Right ventricle myocardium superior (tissue), 1 donor: ENCODE results near the gene GPR162. TPM values are rescaled to one million over a fixed set of nuclear protein-coding genes. Genes with fewer than 3 reads are reported as not detected.

Source experiments
- ATAC-seq: fragments of 200-7000 bp; cut with Tn5 transposase; one replicate; pipeline ENCODE4 v1.9.1; 2020; ENCODE audit warnings: mild to moderate bottlenecking; ENCODE audit not compliant: poor library complexity
- DNase-seq: peaks from one replicate; pipeline ENCODE4 v3.0.0-alpha.2; 2020
- intact Hi-C: fragments of 100-400 bp; cut with DNase I; formaldehyde crosslinking; loops from one replicate; pipeline ENCODE4 v1.11.2; 2022
- total RNA-seq: library from RNA; stranded (reverse); fragmentation: NEBNext Ultra II Directional; extraction: Animal tissue kit (Norgen Biotek cat#: 25700); gene quantifications from one replicate; pipeline ENCODE4 v1.2.1, GENCODE V29; 2021
- donor health status: DM: no; HTN: yes; CAD: no; lungs with severe emphysema.

Gene GPR162
- total RNA-seq, 1 donor from 2014 or later = 4.4 TPM

DNA sequence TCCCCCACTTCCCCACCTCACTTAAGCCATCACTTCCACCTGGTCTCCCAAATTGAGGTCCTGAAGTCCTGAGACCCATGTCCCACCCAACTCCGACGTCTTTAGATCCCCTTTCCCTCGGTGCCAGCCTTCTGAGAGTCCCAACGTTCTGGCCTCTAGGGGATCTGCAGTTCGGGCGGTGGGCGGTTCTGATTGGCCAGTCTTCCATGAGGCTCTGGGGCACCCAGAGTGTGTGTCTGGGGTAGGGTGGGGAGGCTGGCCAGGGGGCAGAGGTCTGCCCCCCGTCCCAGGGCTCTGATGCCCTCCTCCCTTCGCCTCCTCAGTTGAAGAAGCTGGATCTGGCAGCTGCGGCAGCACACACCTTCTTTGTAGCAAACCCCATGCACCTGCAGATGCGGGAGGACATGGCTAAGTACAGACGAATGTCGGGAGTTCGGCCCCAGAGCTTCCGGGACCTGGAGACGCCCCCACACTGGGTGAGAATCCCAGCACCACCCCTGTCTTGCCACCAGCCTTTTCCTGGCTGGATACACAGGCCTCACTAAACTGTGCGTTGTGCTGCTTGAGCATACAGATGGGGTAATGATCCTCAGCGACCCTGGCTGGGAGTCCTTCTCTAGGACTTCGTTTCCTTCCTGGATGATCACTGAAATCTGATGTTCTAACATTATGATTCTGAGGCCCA, 8.1 kb downstream of the GPR162 start:
- peak; percentile 4 for ATAC-seq
- DNase-seq = no peak
- intact Hi-C loops = loop anchor here (5.0 kb wide), 2 partner anchors 77 to 92 kb away; partner anchors contain the start of gene MLF2

DNA sequence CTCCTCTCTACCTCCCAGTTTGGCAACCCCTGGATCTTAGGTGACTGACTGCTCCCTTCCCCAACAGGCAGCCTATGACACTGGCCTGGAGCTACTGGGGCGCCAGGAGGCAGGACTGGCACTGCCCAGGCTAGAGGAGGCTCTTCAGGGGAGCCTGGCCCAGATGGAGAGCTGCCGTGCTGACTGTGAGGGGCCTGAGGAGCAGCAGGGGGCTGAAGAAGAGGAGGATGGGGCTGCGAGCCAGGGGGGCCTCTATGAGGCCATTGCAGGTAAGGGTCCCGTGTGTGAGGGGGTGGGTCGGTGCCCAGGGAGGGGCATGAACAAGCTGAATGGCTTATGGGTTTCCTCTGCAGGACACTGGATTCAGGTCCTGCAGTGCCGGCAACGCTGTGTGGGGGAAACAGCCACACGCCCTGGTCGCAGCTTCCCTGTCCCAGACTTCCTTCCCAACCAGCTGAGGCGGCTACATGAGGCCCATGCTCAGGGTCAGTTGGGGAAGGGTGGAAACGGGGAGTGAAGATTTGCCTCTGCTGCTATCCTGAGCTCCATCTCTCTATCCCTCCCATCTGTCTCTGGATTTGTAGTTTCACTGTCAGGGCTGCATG, 8.8 kb downstream of the GPR162 start:
- DNase-seq (no peak), ATAC-seq (no peak)
- intact Hi-C loops = no loop called here

DNA sequence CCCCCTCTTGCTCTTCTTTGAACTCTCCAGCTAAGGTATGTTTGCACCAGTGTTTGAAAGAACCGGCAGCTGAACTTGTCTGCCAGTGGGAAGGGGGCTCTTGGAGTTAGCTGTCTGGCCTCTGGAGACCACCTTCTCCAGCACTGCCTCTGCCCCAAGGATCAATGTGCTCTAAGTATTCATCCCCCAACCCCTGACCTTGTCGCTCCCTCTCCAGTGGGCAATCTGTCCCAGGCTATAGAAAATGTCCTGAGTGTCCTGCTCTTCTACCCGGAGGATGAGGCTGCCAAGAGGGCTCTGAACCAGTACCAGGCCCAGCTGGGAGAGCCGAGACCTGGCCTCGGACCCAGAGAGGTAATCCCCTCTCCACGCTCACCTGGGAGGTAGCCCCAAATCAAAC, 9.4 kb downstream of the GPR162 start:
- ATAC-seq (no peak), DNase-seq (no peak)
- intact Hi-C loops = no loop called here

DNA sequence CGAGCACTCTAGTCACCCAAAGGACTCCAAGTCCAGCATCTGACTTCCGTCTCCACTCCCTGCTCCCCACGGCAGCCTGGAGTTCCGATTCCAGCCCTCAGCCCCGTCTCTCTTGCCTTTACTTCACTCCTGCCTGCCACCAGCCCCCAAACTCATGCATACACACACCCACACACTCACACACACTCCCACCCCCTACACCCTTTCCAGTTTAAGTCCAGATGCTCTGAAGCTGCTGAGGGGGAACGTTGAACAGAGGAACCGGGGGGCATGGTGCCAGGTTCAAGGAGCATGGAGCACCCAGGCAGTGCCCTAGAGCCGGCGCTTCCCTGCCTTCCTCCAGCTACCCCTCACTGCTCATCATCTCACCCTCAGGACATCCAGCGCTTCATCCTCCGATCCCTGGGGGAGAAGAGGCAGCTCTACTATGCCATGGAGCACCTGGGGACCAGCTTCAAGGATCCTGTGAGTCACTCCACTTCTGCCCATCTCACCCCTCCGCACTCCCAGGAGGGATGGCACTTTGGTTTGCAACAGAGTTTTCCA, 9.9 kb downstream of the GPR162 start:
- ATAC-seq (no peak), DNase-seq (no peak)
- intact Hi-C loops = no loop called here

DNA sequence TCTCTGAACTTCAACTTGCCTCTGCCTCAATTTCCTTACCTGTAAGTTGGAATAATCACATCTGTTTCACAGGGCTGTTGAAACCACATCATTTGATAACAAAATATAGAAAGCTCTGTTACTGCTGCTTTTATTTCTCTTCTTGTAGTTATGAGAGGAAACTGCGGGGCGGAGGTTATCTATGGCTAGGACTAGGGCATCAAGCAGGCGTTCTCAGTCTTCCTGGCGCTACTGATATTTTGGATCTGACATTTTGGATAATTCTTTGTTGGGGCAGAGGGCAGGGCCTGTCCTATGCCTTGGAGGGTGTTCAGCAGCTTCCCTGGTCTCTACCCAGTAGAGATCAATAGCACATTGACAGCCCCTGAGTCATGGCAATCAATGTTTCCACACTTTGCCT, 10.5 kb downstream of the GPR162 start:
- intact Hi-C loops = no loop called here
- no peak for DNase-seq
- ATAC-seq = no peak

DNA sequence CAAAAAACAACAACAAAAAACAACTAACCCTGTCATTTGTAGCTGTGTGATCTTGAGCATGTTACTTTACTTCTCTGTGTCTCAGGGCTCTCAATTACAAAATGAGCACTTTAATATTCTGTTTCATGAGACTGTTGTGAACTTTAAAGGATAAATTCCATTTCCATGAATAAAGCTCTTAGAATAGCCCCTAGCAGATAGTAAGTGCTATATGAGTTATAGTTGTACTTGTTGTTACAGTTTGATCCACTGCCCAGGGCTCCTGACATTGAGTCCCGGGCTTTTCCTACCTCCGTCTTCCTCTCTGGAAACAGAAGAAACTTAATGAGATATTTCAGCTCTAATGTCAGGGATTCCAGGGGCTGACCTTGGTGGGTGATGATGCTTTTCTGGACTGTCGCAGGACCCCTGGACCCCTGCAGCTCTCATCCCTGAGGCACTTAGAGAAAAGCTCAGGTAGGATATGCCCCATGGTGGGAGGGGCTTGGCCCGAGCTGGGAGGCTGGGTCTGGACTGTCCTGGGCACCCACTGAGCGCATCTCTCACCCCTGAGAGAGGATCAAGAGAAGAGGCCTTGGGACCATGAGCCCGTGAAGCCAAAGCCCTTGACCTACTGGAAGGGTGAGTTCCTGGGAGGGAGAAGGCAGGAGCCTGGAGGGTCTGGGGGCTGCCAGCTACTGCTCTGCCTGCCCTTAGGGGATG, 11.7 kb downstream of the GPR162 start:
- intact Hi-C loops = no loop called here
- ATAC-seq = peak; percentile 36
- DNase-seq = no peak

DNA sequence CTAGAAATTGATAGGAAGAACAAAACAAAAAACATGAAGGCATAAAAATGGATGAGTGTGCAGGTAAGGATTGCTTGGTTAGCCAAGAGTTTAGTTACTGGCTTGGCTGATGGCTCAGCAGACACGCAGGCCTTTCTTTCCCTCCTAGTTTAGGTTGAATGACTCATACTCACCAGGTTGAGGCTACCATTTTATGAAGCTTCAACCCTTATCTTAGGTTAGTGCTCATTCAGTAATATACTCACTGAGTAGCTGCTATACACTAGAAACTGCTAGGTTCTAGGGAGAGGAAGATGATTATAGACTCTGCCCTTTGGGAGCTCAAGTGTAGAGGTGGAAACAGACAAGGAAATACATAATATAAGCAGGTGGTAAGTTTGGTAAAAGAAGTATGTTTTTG, 12.6 kb downstream of the GPR162 start:
- ATAC-seq (no peak), DNase-seq (no peak)
- intact Hi-C loops = no loop called here

DNA sequence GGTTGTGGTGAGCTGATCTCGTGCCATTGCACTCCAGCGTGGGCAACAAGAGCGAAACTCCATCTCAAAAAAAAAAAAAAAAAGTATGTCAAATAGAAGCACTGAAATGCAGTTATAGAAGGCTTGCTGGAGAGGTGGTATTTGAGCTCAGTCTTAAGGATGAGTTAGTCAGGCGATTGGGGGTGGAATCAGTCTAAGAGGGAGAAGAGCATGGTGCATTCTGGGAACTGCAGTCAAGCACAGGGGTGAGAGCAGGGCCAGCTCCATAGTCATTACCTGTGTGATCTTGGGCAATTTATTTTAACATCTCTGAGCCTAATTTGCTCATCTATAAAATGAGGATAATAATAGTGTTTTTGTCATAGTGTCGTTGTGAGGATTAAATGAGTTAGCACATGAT, 13.3 kb downstream of the GPR162 start:
- DNase-seq (no peak), ATAC-seq (no peak)
- intact Hi-C loops = no loop called here

DNA sequence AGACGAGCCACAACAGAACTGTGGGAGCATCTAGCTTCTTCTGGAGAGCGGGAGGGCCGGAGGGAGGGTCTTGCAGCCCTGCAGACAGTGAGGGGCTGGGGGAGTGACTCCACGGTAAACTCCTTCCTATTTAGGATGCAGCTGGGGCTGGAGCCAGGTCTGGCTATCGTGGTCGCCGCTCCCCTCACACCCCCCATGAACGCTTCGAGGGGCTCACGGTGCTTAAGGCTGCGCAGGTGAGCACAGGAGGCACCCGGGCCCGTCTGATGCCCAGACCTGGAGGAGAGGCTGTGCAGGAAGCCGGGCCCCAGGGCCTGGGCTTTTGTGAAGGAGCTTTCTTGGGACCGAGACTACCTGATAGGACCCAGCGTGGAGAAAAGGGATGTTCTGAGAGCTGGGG, 15.2 kb downstream of the GPR162 start:
- peak; percentile 22 for DNase-seq
- intact Hi-C loops = no loop called here
- no peak for ATAC-seq

DNA sequence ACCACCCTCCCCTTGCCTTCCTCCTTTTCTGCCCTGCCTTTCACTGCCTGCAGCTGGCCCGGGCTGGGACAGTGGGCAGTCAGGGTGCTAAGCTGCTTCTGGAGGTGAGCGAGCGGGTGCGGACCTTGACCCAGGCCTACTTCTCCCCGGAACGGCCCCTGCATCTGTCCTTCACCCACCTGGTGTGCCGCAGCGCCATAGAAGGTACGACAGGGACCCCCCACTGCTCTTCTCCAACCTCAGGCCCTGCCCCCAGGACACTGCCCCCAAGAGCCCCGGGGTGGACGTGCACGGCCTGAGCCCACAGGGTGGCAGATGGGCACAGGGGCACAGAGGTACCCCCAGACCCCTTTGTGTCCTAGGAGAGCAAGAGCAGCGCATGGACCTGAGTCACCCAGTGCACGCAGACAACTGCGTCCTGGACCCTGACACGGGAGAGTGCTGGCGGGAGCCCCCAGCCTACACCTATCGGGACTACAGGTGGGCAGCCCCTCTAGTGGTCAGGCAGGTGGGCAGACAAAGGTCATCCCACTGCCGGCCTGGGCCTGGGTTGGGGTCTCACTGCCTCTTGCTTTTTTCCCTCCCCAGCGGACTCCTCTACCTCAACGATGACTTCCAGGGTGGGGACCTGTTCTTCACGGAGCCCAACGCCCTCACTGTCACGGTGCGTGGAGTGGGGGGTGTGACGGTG, 15.9 kb downstream of the GPR162 start:
- DNase-seq = peak; percentile 23
- ATAC-seq = no peak
- intact Hi-C loops = no loop called here

DNA sequence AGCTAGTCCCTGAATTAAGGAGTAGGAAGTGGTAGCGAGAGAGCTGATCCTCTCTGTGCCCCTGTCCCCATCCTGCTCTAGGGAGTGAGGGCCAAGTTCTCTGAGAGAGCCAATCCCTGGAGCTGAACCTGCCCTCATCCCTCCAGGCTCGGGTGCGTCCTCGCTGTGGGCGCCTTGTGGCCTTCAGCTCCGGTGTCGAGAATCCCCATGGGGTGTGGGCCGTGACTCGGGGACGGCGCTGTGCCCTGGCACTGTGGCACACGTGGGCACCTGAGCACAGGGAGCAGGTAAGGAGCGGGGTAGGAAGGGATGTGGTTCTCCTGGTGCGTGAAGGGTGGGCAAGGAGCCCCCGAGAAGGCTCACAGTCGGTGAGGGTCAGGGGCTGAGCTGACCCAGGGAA, 17.2 kb downstream of the GPR162 start:
- no peak for ATAC-seq
- no peak for DNase-seq
- intact Hi-C loops = no loop called here

DNA sequence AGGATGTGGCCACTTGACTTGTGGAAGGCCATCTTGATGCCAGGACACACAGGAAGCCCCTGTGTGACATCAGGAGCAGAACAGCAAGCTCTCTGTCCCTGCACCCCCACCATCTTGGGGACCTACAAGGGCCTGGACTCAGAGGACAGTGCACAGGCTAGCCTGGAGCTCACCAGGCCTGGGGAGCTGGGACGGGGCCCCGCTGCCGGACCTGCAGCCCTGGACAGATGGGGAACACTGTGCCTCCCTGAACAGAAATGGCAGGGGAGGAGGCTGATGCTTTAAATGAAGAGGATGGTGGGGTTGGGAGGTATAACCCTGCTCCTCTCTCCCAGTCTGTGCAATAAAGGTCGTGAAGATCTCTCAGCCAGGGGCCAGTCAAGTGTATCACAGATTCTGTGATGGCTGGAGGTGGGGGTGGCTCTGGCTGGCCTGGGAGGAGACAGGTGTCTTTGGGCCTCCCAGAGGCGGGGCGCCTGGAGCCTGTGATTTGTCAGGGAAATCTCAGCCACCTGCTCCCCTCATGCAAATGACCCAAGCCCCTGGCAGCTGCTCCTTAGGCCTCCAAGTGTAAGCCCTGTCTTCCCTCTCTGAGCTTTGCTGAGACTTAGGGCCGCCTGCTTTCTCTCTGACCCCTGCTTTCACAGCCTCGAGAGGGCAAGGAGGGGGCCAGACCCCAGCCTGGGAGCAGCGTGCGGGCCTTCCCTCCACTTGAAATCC, 18.0 kb downstream of the GPR162 start:
- ATAC-seq (no peak), DNase-seq (no peak)
- intact Hi-C loops = no loop called here

DNA sequence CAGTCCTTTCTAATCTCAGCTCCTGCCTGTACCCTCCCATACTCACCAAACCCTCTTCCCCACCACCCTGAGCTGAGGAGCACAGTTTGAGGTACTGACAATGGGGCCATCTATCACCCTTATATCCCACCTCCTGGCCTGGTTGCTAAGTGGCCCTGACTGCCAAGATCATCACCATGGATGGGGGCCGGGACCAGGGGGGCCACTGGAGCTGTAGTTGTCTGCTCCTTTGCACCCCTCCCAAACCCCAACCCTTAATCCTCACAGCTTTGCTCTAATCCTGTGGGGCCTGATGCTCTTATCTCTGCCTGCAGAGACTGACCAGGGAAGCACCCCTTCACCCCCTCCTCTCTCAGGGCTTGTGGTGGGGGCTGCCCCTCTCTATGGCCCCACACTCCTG, 18.7 kb downstream of the GPR162 start:
- intact Hi-C loops = no loop called here
- DNase-seq = no peak
- no peak for ATAC-seq

DNA sequence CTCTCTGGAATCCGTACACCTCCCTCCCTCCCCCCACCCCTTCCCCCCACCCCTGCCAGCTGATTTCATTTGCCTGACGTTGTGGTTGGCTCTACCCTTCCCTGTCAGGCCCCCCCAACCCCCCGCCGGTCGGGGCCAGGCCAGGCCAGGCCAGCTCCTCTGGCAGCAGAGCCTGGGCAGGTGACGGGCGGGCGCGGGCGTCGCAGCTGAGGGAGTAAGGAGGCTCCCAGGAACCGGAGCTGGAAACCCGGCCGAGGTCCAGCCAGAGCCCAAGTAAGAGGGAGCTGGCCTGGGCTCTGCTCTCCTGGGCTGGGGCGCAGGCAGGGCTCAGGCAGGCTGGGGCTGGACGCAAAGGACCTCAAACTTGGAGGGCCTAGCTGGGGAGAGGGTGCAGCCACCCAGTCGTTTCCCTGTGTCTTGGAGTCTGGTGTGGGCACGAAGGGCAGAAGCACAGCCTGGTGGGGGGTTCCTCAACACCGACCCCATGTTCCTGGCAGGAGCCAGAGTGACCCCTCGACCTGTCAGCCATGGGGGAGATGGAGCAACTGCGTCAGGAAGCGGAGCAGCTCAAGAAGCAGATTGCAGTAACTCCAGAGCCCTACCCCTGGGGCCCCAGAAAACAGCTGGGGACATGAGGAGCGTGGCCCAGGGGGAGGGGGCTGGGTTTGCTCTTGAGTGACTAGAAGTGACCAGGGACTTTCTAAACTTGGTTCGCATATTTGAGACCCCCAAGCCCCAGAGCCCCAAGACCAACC, 19.3 kb downstream of the GPR162 start, which contains the start of gene GNB3:
TSS of gene GNB3 (plus strand) at position 165 of the 755 bp plus-strand sequence. CDS start at position 528, 363 bp downstream.
- intact Hi-C loops = no loop called here
- ATAC-seq = peak; percentile 41
- no peak for DNase-seq

DNA sequence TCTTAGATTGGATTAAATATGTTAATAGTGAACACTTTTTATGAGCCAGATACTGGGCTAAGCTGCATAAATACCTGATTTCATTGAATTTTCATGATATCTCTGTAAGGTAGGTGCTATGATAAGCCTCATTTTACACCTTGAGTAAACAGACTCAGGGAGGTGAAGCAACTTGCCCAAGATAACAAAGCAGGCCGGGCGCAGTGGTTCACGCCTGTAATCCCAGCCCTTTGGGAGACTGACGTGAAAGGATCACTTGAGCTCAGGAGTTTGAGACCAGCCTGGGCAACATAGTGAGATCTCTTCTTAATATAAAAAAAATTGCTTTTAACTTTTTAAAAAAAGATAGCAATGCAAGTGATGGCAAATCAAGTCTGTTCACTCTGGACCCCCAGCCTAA, 20.5 kb downstream of the GPR162 start:
- ATAC-seq = no peak
- intact Hi-C loops = no loop called here
- DNase-seq = no peak

DNA sequence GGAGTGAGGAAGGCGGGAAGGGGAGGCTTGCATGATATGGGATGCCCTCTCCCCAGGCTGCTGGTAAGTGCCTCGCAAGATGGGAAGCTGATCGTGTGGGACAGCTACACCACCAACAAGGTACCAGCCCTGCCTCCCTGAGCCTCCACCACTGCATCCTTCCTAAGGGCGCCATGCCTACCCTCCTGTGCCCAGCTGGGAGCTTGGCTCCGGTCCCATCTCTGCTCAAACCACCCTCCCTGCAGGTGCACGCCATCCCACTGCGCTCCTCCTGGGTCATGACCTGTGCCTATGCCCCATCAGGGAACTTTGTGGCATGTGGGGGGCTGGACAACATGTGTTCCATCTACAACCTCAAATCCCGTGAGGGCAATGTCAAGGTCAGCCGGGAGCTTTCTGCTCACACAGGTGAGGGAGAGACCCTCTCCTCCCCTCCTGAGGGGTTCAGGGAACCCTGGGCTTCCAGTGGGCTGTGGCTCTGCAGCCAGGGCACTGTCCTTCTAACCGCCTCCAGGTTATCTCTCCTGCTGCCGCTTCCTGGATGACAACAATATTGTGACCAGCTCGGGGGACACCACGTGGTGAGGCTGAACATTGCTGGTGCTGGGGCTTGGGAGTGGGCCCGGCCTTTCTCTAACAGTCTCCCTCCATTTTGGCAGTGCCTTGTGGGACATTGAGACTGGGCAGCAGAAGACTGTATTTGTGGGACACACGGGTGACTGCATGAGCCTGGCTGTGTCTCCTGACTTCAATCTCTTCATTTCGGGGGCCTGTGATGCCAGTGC, 21.7 kb downstream of the GPR162 start:
- DNase-seq (no peak), ATAC-seq (no peak)
- intact Hi-C loops = no loop called here

DNA sequence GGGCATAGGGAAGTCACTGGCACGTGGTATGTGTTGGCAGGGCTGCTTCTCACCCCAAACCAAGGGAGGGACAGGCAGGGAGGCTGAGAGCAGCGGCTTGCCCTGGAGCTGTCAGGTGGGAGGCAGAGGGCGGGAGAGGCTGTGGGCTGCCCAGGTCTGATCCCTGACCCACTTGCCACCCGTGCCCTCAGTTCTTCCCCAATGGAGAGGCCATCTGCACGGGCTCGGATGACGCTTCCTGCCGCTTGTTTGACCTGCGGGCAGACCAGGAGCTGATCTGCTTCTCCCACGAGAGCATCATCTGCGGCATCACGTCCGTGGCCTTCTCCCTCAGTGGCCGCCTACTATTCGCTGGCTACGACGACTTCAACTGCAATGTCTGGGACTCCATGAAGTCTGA, 23.8 kb downstream of the GPR162 start:
- ATAC-seq (no peak), DNase-seq (no peak)
- intact Hi-C loops = no loop called here
